ENCODE measurements around the gene DAAM2.

- TF ChIP-seq CHD2 (IDR thresholded peaks at IDR 0.05; ENCODE audit: low read depth, low read length) (no peak), USF2 (CRISPR knock-in tag; IDR thresholded peaks at IDR 0.05) (no peak)
Observed at GRCh38 chr6:39953076-39953618, 161.0 kb downstream of the DAAM2 start.
